HG03439 (cell line): ENCODE results near the gene CELF4.

ENCODE experiments used
- ATAC-seq: cut with Tn5 transposase; IDR thresholded peaks from one replicate; pipeline ENCODE4 v1.9.1; 2021; ENCODE audit warnings: mild to moderate bottlenecking, moderate library complexity; ENCODE audit not compliant: unreplicated experiment

Gene CELF4

GRCh38 chr18:37499044-37499443 lies 66.6 kb downstream of the CELF4 start:
- ATAC-seq, result no peak

- ATAC-seq, result no peak
Observed at GRCh38 chr18:37497853-37498518, 67.6 kb downstream of the CELF4 start.

GRCh38 chr18:37496568-37496967 lies 69.0 kb downstream of the CELF4 start:
- no peak for ATAC-seq

GRCh38 chr18:37495354-37495753 lies 70.2 kb downstream of the CELF4 start:
- ATAC-seq, result no peak

- no peak for ATAC-seq
Observed at GRCh38 chr18:37494406-37494805, 71.2 kb downstream of the CELF4 start.

- ATAC-seq, result no peak
Observed at GRCh38 chr18:37493352-37493935, 72.2 kb downstream of the CELF4 start.

- ATAC-seq, result no peak
Observed at GRCh38 chr18:37492952-37493351, 72.6 kb downstream of the CELF4 start.

- no peak for ATAC-seq
Observed at GRCh38 chr18:37491526-37491925, 74.1 kb downstream of the CELF4 start.

GRCh38 chr18:37489998-37490397 lies 75.6 kb downstream of the CELF4 start:
- no peak for ATAC-seq

- no peak for ATAC-seq
Observed at GRCh38 chr18:37489011-37489410, 76.6 kb downstream of the CELF4 start.

GRCh38 chr18:37487400-37487867 lies 78.2 kb downstream of the CELF4 start:
- ATAC-seq, result no peak

GRCh38 chr18:37486848-37487247 lies 78.8 kb downstream of the CELF4 start:
- ATAC-seq, result no peak

- ATAC-seq, result no peak
Observed at GRCh38 chr18:37484983-37485834, 80.4 kb downstream of the CELF4 start.

- no peak for ATAC-seq
Observed at GRCh38 chr18:37483984-37484819, 81.4 kb downstream of the CELF4 start.

GRCh38 chr18:37483221-37483971 lies 82.2 kb downstream of the CELF4 start:
- ATAC-seq, result no peak

- ATAC-seq, result no peak
Observed at GRCh38 chr18:37482433-37482832, 83.2 kb downstream of the CELF4 start.

GRCh38 chr18:37482002-37482401 lies 83.6 kb downstream of the CELF4 start:
- no peak for ATAC-seq

GRCh38 chr18:37481491-37481890 lies 84.1 kb downstream of the CELF4 start:
- no peak for ATAC-seq

- ATAC-seq, result no peak
Observed at GRCh38 chr18:37481072-37481471, 84.5 kb downstream of the CELF4 start.

- no peak for ATAC-seq
Observed at GRCh38 chr18:37476611-37477295, 88.8 kb downstream of the CELF4 start.
